UCSD-AML1 (cell line): Measurements from ENCODE around the gene CTNNBL1.

ENCODE experiments used
- DNase-seq: peaks from one replicate; lab custom pipeline; 2025; ENCODE audit not compliant: unreplicated experiment; lab: John Stamatoyannopoulos, UW

Gene CTNNBL1

DNA sequence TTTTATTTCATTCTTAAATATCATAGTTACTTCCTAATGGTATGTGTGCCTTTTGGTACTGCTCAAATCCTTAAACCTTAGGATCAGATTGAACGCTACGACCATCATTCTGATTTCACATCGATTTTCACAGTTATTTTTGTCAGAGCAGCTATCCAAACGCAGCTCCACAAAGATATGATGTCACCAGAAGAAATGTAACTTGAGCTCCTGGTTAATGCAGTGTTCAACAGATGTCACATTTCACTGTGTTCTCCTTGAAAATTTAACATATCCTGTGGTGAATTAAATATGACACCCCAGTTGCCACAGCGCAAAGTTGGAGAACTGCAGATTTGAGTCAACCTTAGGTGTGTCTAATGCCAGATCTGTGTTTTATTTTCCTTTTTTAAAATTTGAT, 81.4 kb downstream of the CTNNBL1 start:
- DNase-seq: no peak

DNA sequence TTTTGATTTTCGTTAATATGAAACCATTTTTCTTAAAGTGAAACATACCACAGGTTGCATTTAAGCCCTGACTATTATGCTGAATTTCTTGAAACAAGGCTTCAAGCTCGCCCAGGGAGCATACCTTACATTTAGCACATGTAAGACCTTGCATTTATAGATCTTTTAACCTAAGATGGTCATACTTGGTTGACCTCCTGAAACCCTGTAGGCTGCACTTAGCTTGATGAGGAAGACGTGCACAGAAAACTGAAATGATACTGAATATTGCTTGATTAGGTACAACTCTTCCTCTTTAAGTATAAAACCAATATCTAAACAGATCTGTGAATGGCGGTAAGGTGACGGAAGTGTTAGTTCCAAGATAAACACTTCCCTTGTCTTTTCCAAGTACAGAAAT, 82.2 kb downstream of the CTNNBL1 start:
- no peak for DNase-seq

DNA sequence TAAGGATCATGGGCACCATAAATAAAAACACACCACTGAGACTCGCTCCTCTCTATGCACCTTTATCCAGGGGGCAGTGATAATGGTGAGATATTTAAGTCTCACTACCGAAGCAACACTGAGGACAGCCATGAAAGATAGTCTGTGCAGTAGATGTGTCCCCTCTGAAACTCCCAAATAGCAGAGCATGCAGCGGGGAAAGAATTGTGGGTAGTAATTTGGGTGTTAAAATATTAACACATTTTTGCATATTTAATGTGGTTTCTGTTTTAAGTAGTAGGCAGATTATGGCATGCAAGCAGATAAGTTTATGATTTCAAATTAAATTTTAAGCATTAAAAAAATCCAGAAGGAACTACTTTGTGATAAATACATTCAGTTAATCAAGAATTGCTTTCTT, 82.7 kb downstream of the CTNNBL1 start:
- no peak for DNase-seq

DNA sequence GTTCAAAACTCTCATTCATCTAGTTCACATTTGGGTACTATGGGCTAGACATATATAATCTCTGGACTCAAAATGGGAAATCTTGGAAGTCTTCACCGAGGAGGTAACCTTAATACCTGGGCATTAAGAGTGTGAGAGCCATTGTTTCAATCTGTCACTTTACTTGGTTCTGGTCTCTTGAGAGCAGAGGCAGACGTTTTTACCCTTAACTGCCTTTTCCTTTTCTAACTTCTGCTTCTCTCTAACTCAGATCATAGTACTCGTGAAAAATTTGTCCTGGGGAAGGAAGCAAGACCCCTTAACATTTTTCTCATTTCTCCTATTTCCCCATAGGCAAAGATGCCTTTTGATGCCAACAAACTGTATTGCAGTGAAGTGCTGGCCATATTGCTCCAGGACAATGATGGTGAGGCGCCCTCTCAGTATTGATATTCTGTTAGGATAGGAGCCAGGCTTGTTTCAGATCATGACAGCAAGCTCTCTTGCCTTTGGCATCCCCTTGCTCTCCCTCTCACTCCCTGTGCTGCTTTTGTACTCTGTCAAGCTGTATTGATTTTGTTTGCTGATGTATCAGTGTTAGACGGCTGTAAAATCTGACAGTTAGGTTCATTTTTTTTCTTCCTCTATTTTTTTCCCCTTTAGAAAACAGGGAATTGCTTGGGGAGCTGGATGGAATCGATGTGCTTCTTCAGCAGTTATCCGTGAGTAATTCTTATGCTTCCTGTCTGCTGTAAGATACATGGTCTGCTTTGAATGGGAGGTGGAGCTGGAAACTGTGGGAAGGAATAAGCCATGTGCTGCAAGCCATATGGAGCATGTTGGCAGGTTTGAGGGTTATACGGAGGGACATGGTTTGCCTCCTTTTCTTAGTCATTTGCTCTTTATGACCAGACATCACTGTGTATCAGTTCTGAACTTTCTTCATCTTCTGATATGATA, 83.5 kb downstream of the CTNNBL1 start:
- no peak for DNase-seq

DNA sequence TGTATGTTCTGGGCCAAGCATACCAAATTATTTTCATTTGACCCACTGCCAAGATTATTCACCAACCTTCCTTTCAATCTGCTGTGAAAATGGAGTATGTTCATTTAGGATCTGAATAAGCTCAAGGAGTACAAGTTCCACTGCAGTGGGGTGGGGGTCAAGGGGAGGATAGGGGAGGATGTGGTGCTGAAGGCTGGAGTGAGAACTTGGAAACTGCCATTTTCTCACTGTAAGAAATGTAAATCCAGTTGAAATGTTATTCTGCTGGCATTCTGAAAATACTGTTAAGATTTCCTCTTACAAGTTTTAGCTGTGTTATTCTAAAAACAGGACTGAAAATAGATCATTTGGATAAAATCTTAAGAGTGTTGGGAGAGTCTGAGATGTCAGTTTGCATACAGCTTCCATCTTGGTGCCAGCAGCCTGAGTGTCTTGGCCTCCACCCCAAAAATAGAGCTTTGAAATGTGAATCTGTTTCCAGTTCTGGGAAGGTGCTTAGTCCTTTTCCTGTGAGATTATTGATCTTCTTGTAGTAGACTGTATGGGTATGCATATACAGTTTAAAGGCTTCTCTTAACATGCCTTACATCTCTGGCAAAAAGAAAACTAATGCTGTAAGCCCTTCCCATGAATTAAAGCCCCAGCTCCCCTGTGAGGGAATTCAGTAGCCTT, 84.3 kb downstream of the CTNNBL1 start:
- no peak for DNase-seq

DNA sequence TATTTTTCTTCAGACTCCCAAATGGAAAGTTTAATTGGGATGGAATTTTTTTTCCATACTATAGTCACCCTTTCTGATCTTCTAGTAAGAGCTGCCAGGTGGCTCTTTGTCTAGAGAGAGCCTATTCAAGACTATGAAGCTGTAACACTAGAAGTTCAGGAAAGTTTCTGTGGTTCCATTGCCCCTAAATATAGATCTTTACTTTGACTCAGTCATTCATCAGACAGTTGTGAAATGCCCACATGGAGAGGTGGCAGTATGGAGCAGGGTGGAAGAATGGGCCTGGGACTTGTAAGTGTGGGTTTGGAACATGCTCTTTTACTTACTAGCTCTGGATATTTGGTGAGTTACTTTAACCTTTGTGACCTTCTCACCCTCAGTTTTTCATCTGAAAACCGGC, 87.8 kb downstream of the CTNNBL1 start:
- no peak for DNase-seq

DNA sequence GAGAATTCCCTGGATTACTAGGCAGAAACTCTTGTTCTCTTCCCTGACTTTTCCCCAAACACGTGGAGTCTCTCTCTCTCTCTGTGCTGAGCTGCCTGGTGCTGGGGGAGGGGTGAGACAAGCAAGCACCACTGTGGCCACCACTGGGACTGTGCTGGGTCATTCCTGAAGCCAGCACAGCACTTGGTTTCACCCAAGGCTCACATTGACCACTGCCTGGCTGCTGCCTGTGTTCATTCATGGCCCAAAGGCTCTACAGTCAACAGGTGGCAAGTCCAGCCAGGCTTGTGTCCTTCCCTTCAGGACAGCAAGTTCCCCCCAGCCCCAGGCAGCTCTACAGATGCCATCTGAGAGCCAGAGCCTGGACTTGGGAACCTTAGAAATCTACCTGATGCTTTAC, 92.2 kb downstream of the CTNNBL1 start:
- no peak for DNase-seq

DNA sequence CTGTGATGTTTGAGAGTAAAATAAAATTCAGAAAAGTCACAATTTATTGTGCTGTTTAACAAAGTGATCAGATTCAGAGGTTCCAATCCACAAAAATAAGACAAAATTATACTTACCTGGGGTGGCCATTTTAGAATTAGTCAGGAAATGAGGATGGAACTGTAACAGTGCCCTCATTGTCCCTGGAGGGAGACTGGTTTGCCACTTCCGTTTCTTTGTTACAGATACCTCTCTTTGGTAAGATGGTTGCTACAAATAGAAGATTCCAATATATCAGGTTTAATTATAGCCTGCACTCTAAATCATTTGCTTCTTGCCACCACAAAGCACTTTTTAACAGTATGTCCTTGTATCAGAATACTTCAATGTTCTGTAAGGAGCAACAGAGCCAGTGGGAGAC, 95.6 kb downstream of the CTNNBL1 start:
- DNase-seq: no peak

DNA sequence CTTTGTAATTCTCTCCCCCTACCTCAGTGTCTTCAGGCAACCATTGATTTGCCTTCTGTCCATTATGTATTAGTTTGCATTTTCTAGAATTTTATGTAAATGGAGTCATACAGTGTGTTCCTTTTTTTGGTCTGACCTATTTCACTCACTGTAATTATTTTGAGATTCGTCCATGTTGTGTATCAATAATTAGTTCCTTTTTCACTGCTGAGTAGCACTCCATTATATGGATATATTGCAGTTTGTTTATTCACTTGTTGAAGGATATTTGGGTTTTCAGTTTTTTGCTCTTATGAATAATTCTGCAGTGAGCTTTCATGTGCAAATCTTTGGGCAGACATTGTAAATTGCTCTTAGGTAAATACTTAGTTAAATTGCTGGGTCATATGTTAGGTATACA, 97.1 kb downstream of the CTNNBL1 start:
- DNase-seq: no peak

DNA sequence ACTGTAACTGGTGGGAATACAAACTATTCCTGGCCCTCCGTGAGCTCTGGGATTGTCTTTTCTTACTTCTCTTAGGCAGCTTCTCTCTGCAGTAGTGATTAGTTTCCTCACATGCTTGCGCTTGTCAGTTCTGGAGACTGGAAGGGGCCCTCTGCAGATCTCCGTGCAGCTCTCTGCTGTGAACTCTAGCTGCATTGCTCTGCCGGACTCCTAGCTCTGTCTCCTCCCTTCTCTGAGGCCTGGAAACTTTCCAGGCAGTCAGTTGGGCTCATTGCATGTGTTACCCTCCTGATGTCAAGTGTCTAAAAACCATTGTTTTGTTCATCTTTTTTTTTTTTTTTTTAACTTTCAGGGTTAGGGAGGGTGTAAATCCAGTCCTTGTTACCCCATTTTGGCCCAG, 102.3 kb downstream of the CTNNBL1 start:
- DNase-seq: no peak

DNA sequence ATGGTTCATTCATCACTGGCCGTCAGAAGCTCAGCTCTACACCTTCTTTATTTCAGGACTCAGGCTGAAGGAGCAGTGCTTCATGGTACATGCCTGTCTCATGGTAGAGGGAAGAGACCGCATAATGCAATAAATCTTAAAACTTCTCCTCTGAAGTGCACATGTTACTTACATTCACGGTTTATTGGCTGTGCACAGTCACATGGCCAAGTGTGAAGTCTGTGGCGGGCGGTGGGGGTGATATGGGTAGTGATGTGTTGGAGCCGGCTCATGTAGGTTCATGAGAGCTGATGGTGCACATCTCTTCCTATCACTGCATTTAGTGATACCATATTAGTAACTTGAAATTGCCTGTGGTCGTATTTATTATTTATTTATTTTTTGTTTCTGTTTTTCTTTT, 102.9 kb downstream of the CTNNBL1 start:
- DNase-seq: no peak

DNA sequence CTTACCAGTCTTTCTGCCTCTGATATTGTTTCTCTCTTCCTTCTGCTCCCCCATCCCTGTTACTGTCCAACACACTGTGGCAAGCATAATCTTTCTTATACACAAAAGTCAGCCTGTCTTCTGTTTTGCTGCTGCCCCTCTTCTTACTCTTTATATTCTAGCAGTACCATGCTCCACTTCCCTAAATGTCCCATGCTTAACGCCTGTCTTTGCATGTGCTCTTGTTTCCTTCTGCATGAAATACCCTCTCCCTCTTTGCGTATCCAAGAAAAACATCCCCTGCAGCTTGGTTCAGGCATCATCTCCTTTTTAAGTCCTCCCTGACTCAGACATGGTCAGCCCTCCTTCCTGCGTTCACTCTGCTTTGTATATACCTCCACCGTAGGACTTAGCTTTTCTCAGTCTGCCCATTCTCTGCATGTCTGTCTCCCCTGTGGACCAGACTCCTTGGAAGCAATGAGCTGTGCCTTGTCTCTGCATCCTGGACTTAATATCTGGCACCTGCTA, 103.9 kb downstream of the CTNNBL1 start:
- no peak for DNase-seq

DNA sequence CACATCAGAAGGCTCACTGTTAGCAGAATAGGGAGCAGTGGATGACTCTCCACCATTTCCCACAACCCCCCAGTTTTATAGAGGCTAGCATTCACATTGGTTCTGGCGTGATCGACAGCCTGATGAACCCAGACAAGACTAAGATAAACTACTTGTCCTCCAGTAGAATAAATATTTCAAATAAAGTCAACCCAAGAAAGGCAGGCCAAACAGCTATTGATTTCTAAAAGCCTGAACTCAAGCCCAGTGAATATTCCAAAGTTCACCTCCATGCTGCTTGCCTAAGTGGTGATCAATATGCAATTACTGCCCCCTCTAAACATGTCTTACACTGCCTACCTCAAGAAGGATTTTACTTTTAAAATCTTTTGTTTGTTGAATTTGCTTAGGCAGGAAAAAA, 104.5 kb downstream of the CTNNBL1 start:
- DNase-seq: no peak

DNA sequence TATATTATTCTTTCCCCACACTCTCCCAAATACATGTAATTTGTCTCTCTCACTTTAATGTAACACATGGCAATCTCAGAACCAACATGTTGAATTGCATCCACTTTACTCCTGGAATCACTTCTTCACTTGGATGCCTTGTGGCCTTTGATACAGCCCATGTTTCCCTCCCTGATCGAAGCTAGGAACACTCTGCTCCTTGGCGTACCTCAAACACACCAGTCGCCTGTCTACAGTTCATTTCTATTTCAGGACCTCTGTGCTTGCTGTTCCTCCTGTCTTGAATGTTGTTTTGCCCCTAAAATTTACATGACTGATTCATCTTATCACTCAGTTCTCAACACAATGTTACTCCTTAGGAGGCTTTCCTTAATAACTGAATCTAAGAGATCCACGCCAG, 106.8 kb downstream of the CTNNBL1 start:
- no peak for DNase-seq

DNA sequence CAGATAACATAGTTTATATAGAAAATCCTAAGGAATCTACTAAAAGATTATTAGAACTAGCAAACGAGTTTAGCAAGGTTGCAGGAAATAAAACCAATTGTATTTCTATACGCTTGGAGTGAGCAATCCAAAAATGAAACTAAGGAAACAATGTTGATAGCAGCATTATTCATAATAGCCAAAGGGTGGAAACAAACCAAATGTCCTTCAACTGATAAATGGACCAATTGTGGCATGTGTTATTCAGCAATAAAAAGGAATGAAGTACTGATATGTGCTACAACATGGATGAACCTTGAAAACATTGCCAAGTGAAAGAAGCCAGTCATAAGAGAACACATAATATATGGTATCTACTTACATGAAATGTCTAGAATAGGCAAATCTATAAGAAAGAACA, 108.1 kb downstream of the CTNNBL1 start:
- DNase-seq: no peak

DNA sequence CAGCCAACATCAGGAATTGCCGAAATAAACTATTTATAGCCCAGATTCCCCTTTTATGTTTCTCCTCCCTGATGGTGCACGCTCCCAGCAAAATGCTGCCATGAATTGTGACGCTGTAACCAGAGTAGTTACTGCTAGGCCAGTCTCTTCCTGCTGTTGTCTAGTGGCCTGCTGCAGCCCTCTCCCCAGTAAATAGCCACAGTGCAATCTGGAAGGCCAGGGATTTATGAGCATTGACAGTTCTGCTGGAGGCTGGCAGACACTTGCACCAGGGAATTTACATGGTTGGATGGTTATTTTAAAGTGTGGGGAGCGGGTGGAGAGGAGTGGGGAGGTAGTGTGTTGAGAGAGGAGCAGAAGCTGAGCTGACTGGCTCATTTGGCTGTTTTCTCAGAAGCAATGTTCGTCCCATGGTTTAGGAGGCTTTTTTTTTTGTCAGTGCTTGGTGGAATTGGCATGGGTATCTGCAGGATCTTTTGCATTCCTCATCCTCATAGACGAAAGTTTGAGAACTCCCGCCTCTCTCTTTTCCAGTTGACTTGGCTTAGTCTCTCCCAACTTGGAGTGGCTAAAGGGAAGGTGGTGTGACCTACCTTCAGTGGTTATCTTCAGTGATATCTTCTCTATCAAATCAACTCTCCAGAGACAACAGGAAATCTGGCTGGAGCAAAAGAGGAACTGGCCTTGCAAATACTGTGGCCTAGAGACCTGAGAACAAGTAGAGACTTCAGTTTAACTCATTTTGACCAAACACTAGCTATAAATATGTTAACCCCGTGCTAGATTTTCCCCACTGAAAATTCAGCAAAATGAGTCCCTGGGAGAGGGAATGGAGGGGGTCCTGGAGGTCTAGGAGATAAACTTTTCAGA, 109.8 kb downstream of the CTNNBL1 start:
- DNase-seq: no peak

DNA sequence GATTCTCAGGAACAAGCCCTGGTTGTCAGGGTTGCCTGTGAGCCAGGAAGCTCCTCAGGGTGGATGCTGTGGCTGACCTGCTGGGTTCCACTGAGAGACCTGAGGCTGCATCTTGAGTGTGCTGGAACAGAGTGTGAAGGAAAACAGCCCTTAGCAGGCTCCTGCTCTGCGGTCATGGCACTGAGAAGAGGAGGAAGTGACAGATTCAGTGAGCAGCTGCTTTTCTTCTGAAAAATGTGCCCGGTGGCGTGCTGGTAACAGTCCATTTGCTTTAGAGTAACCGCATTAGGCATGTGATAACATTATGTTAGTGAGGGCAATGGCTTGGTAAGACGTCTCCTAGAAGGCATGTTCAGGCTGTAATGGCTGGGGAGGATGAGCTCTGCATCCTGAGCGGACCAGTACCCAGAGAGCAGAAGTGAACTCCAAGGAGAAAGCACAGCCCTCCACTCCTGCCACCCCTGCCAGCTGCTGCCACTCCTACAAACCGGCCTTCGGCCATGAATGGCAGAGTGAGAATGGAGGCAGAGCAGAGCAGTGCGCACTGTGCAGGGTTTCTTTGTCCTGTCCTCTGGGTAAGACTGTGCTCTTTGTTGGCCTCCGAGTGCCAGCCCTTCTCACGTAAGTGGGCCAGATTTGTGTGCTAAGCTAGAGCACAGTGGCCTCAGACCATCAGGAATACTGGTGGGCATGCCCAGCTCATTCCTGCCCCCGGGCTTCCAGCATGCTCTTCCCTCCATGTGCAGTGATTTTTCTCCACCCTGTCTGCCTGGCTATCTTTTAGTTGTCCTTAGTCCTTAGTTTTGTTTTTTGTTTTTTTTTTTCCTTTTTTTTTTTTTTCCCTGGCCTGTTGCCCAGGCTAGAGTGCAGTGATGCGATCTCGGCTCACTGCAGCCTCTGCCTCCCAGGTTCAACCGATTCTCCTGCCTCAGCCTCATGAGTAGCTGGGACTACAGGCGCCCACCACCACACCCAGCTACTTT, 111.0 kb downstream of the CTNNBL1 start:
- peak; percentile 36 for DNase-seq

DNA sequence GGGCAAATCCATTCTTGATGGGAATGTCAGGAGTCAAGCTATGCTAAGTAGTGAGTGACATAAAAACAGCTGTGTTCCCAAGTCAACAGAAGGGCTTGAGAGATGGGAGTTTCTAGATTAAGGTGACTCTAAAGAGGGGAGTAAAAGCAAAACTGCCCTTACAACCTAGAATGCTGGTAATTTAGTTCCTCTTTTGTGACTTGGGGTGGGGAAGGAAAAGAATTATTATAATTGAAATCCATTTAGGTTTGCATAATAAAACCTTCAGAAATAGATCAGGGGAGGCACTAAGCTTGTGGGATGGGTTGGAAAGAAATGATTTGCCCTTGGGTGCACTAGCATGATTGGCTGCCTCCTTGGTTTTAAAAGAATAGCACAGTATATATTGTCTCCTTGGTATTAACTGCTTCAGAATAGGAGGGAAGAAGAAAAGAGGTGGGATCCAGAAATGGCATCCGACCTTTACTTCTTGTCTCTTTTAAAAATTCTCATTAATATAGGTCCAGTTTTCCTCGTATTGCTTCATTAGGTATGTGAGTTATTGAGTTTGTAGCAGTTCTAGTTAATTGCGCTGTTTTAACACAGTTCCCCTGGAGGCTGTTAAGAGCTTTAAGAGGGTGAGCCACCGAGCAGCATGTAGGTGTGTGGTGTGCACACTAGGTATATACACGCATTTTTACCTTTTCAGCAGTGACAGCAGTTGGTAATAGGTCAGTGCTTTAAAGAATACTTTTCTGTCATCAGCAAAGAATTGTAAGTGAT, 113.8 kb downstream of the CTNNBL1 start:
- no peak for DNase-seq
